Esophagus squamous epithelium (tissue), 4 donors: ENCODE data around the gene PRR20G.

ENCODE experiments used
- POLR2A ChIP-seq, 4 donors: fragments of 450-650 bp; IDR thresholded peaks; one replicate each; pipeline ENCODE4 v1.6.1; 2017; ENCODE audit warnings: antibody characterized with exemption in 4 of 4, mild to moderate bottlenecking in 4 of 4, moderate library complexity in 3 of 4
- TF ChIP-seq, protein P1 (sequence below), 6 experiments: fragments of 450-650 bp in 4 of 6; fragments of 200-600 bp in 2 of 6; sonication (generic) in 2 of 6; IDR thresholded peaks; one replicate each; pipeline ENCODE4 v1.5.1; 2016 to 2019; ENCODE audit warnings: antibody characterized with exemption in 6 of 6, mild to moderate bottlenecking in 4 of 6, moderate library complexity in 4 of 6

- TF ChIP-seq, protein P1, sequence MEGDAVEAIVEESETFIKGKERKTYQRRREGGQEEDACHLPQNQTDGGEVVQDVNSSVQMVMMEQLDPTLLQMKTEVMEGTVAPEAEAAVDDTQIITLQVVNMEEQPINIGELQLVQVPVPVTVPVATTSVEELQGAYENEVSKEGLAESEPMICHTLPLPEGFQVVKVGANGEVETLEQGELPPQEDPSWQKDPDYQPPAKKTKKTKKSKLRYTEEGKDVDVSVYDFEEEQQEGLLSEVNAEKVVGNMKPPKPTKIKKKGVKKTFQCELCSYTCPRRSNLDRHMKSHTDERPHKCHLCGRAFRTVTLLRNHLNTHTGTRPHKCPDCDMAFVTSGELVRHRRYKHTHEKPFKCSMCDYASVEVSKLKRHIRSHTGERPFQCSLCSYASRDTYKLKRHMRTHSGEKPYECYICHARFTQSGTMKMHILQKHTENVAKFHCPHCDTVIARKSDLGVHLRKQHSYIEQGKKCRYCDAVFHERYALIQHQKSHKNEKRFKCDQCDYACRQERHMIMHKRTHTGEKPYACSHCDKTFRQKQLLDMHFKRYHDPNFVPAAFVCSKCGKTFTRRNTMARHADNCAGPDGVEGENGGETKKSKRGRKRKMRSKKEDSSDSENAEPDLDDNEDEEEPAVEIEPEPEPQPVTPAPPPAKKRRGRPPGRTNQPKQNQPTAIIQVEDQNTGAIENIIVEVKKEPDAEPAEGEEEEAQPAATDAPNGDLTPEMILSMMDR (IDR thresholded peaks at IDR 0.05) = no peak
- TF ChIP-seq POLR2A (IDR thresholded peaks at IDR 0.05) = no peak
Observed at GRCh38 chr3:127264794-127265514, 22.9 kb downstream of the PRR20G start.
